Colonic mucosa (tissue), 4 donors: ENCODE data around the gene NOVA1. TPM values are rescaled to one million over a fixed set of nuclear protein-coding genes. Genes with fewer than 3 reads are reported as not detected.

ENCODE experiments used
- DNase-seq: peaks from one replicate; pipeline ENCODE4 v3.0.0-alpha.2; 2020
- H3K27ac ChIP-seq: fragments of 200-600 bp; one replicate; pipeline ENCODE4 v1.8.0; 2021
- H3K27me3 ChIP-seq: fragments of 200-600 bp; one replicate; pipeline ENCODE4 v1.8.0; 2021
- H3K36me3 ChIP-seq: fragments of 200-600 bp; one replicate; pipeline ENCODE4 v1.8.0; 2021
- H3K4me1 ChIP-seq: fragments of 200-600 bp; one replicate; pipeline ENCODE4 v1.8.0; 2021; ENCODE audit warnings: mild to moderate bottlenecking
- H3K4me3 ChIP-seq: fragments of 200-600 bp; one replicate; pipeline ENCODE4 v1.8.0; 2021
- H3K9ac ChIP-seq, 2 donors: one replicate each; pipeline ENCODE4 v1.7.0; 2013; ENCODE audit warnings: control low read depth in 2 of 2, low read depth in 2 of 2, low read length in 2 of 2
- H3K9me3 ChIP-seq: fragments of 200-600 bp; one replicate; pipeline ENCODE4 v1.8.0; 2021
- CTCF ChIP-seq: fragments of 200-600 bp; IDR thresholded peaks from one replicate; pipeline ENCODE4 v1.8.0; 2022; ENCODE audit warnings: antibody characterized with exemption, mild to moderate bottlenecking
- intact Hi-C: fragments of 100-400 bp; cut with DNase I; formaldehyde crosslinking; loops from one replicate; pipeline ENCODE4 v1.14.1; 2022
- total RNA-seq, 2 donors: library from RNA; stranded (reverse); fragmentation: NEBNext Ultra II Directional in 1 of 2; extraction: Animal tissue kit (Norgen Biotek cat#: 25700) in 1 of 2; gene quantifications; one replicate each; pipeline ENCODE4 v1.2.1, GENCODE V29; 2021
- donor health status: healthy.
- donor health status: DM: no; HTN: no; CAD: no.
- donor health status: DM: no; HTN: no; CAD: no.

NOVA1 gene
- total RNA-seq, 2 donors from 2014 or later, result 3.6 to 3.7 TPM

GRCh38 chr14:26597071-26597588 is 703 bp downstream of the NOVA1 start:
- no peak overlapping the region for H3K9ac ChIP-seq
- H3K27me3 ChIP-seq, result no peaks in the 10 kb centered on the region
- H3K27ac ChIP-seq, result peak overlapping the region; percentile 50
- intact Hi-C loops, result no loop called here
- DNase-seq, result peak; percentile 38
- H3K36me3 ChIP-seq, result no peaks in the 10 kb centered on the region
- H3K4me3 ChIP-seq, result peak overlapping the region; percentile 57
- no peaks in the 10 kb centered on the region for H3K9me3 ChIP-seq
- no peak for TF ChIP-seq CTCF
- no peaks in the 10 kb centered on the region for H3K4me1 ChIP-seq

GRCh38 chr14:26596543-26597061 is 1.2 kb downstream of the NOVA1 start:
- TF ChIP-seq CTCF, result no peak
- Histone ChIP-seq H3K9me3 (no peaks in the 10 kb centered on the region), H3K4me3 (peak overlapping the region; percentile 57), H3K36me3 (no peaks in the 10 kb centered on the region), H3K27ac (no peak overlapping the region), H3K9ac (peak overlapping the region in 1 of 2 donors; percentile 44), H3K4me1 (no peaks in the 10 kb centered on the region), H3K27me3 (no peaks in the 10 kb centered on the region)
- intact Hi-C loops, result no loop called here
- DNase-seq, result peak; percentile 18

- Histone ChIP-seq H3K36me3 (no peaks in the 10 kb centered on the region), H3K27me3 (no peaks in the 10 kb centered on the region), H3K27ac (no peak overlapping the region), H3K9me3 (no peaks in the 10 kb centered on the region), H3K9ac (peak overlapping the region in 1 of 2 donors; percentile 44), H3K4me3 (peak overlapping the region; percentile 57), H3K4me1 (no peaks in the 10 kb centered on the region)
- TF ChIP-seq CTCF, result no peak
- DNase-seq, result no peak
- intact Hi-C loops, result no loop called here
These were observed 1.8 kb downstream of the NOVA1 start for GRCh38 chr14:26595926-26596542.

- DNase-seq, result no peak
- intact Hi-C loops, result no loop called here
- Histone ChIP-seq H3K9ac (no peak overlapping the region), H3K4me1 (no peaks in the 10 kb centered on the region), H3K27ac (no peak overlapping the region), H3K4me3 (no peak overlapping the region), H3K27me3 (no peaks in the 10 kb centered on the region), H3K9me3 (no peaks in the 10 kb centered on the region), H3K36me3 (no peaks in the 10 kb centered on the region)
- no peak for TF ChIP-seq CTCF
These were observed 2.9 kb downstream of the NOVA1 start for GRCh38 chr14:26594756-26595545.

GRCh38 chr14:26594148-26594547 is 3.7 kb downstream of the NOVA1 start:
- Histone ChIP-seq H3K4me1 (no peaks in the 10 kb centered on the region), H3K4me3 (no peak overlapping the region), H3K9ac (no peak overlapping the region), H3K36me3 (no peaks in the 10 kb centered on the region), H3K27ac (no peak overlapping the region), H3K9me3 (no peaks in the 10 kb centered on the region), H3K27me3 (no peaks in the 10 kb centered on the region)
- DNase-seq, result no peak
- no peak for TF ChIP-seq CTCF
- intact Hi-C loops, result no loop called here
